Suprapubic skin (tissue), 4 donors: ENCODE results near the gene ARHGAP42. TPM values are rescaled to one million over a fixed set of nuclear protein-coding genes. Genes with fewer than 3 reads are reported as not detected.

Experiments
- DNase-seq, 2 donors: peaks; one replicate each; pipeline ENCODE4 v3.0.0-alpha.2; 2019; ENCODE audit warnings: low spot score in 2 of 2
- H3K27ac ChIP-seq: fragments of 200-600 bp; sonication (generic); one replicate; pipeline ENCODE4 v1.5.1; 2019
- H3K27me3 ChIP-seq: fragments of 200-600 bp; sonication (generic); one replicate; pipeline ENCODE4 v1.5.1; 2019
- H3K36me3 ChIP-seq: fragments of 200-600 bp; sonication (generic); one replicate; pipeline ENCODE4 v1.5.1; 2019
- H3K4me1 ChIP-seq: fragments of 200-600 bp; sonication (generic); one replicate; pipeline ENCODE4 v1.5.1; 2019
- H3K4me3 ChIP-seq: fragments of 200-600 bp; sonication (generic); one replicate; pipeline ENCODE4 v1.5.1; 2019; ENCODE audit warnings: mild to moderate bottlenecking
- H3K9me3 ChIP-seq: fragments of 200-600 bp; sonication (generic); one replicate; pipeline ENCODE4 v1.5.1; 2019
- EP300 ChIP-seq: sonication (generic); formaldehyde crosslinking; IDR thresholded peaks from one replicate; pipeline ENCODE4 v1.6.1; 2017; ENCODE audit warnings: antibody characterized with exemption
- POLR2A ChIP-seq, 2 donors: fragments of 450-650 bp; IDR thresholded peaks; one replicate each; pipeline ENCODE4 v1.6.1; 2017; ENCODE audit warnings: antibody characterized with exemption in 2 of 2, mild to moderate bottlenecking in 2 of 2, moderate library complexity in 2 of 2
- POLR2AphosphoS5 ChIP-seq, 3 donors: sonication (generic); formaldehyde crosslinking; IDR thresholded peaks; one replicate each; pipeline ENCODE4 v1.6.1; 2017; ENCODE audit warnings: antibody characterized with exemption in 3 of 3
- WGBS: methylation state at CpG from one replicate; pipeline ENCODE4 v1.1.5; 2018; 5-methylcytosine and 5-hydroxymethylcytosine counted together
- total RNA-seq, 4 donors: library from RNA; depleted of rRNA; stranded (reverse); fragments of >200 nt; gene quantifications; one replicate each; pipeline ENCODE4 v1.1.0, GENCODE V29; 2016
- TF ChIP-seq, protein P1 (sequence below), 2 donors: fragments of 200-600 bp in 1 of 2; fragments of 450-650 bp in 1 of 2; sonication (generic) in 1 of 2; IDR thresholded peaks; one replicate each; pipeline ENCODE4 v1.5.1; 2016 to 2019; ENCODE audit warnings: antibody characterized with exemption in 2 of 2, mild to moderate bottlenecking in 1 of 2, moderate library complexity in 1 of 2

Gene ARHGAP42
- total RNA-seq, 4 donors from 2014 or later: 12.4 to 18.4 (median 14.4) TPM

GRCh38 chr11:100681064-100681502, 6.0 kb upstream of the ARHGAP42 start:
- DNase-seq: peak in 1 of 2 donors; percentile 86
- Histone ChIP-seq H3K27ac (no peak overlapping the region), H3K4me1 (peaks cover 21% of the 10 kb centered on the region), H3K27me3 (no peaks in the 10 kb centered on the region), H3K36me3 (no peaks in the 10 kb centered on the region), H3K9me3 (no peaks in the 10 kb centered on the region), H3K4me3 (no peak overlapping the region)
- WGBS: 46% methylated on average over 8 of the region's 8 CpGs
- TF ChIP-seq POLR2AphosphoS5 (IDR thresholded peaks at IDR 0.05): no peak
- TF ChIP-seq, protein P1, sequence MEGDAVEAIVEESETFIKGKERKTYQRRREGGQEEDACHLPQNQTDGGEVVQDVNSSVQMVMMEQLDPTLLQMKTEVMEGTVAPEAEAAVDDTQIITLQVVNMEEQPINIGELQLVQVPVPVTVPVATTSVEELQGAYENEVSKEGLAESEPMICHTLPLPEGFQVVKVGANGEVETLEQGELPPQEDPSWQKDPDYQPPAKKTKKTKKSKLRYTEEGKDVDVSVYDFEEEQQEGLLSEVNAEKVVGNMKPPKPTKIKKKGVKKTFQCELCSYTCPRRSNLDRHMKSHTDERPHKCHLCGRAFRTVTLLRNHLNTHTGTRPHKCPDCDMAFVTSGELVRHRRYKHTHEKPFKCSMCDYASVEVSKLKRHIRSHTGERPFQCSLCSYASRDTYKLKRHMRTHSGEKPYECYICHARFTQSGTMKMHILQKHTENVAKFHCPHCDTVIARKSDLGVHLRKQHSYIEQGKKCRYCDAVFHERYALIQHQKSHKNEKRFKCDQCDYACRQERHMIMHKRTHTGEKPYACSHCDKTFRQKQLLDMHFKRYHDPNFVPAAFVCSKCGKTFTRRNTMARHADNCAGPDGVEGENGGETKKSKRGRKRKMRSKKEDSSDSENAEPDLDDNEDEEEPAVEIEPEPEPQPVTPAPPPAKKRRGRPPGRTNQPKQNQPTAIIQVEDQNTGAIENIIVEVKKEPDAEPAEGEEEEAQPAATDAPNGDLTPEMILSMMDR (IDR thresholded peaks at IDR 0.05): no peak

- WGBS: 73% methylated on average over 2 of the region's 2 CpGs
- Histone ChIP-seq H3K9me3 (no peaks in the 10 kb centered on the region), H3K36me3 (no peaks in the 10 kb centered on the region), H3K27ac (no peak overlapping the region), H3K4me3 (no peak overlapping the region), H3K27me3 (no peaks in the 10 kb centered on the region), H3K4me1 (peaks cover 25% of the 10 kb centered on the region)
- DNase-seq: no peak
- TF ChIP-seq, protein P1 (IDR thresholded peaks at IDR 0.05): peak; percentile 26 to 31
- TF ChIP-seq POLR2AphosphoS5 (IDR thresholded peaks at IDR 0.05) (no peak), POLR2A (IDR thresholded peaks at IDR 0.05) (no peak), EP300 (no peak)
Observed at GRCh38 chr11:100682247-100682969, 4.7 kb upstream of the ARHGAP42 start.

DNA sequence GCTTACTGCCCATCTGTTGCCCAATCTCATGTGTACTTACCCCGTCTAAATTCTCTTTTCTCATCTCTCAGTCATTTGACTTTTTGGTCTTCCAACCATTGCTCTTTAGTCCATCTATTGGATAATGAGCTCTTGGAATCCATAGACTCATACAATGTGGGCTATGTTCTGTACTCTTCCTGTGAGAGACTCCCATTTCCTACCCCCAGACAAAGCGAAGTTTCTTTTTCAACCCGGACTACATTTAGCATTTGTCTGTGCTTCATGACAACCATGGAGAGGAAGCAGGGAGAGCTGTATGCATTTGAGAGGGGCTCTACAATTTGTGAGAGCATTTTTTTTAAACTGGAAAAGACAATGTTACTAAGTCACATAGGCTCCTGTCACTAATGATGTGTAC, 4.0 kb upstream of the ARHGAP42 start:
- peaks cover 27% of the 10 kb centered on the region for H3K4me1 ChIP-seq
- TF ChIP-seq POLR2AphosphoS5 (IDR thresholded peaks at IDR 0.05) (no peak), EP300 (no peak), POLR2A (IDR thresholded peaks at IDR 0.05) (no peak)
- TF ChIP-seq, protein P1 (IDR thresholded peaks at IDR 0.05): no peak
- WGBS: 88% methylated on average over 3 of the region's 3 CpGs
- H3K9me3 ChIP-seq: no peaks in the 10 kb centered on the region
- H3K27me3 ChIP-seq: no peaks in the 10 kb centered on the region
- no peak overlapping the region for H3K4me3 ChIP-seq
- H3K27ac ChIP-seq: no peak overlapping the region
- no peaks in the 10 kb centered on the region for H3K36me3 ChIP-seq
- no peak for DNase-seq

DNA sequence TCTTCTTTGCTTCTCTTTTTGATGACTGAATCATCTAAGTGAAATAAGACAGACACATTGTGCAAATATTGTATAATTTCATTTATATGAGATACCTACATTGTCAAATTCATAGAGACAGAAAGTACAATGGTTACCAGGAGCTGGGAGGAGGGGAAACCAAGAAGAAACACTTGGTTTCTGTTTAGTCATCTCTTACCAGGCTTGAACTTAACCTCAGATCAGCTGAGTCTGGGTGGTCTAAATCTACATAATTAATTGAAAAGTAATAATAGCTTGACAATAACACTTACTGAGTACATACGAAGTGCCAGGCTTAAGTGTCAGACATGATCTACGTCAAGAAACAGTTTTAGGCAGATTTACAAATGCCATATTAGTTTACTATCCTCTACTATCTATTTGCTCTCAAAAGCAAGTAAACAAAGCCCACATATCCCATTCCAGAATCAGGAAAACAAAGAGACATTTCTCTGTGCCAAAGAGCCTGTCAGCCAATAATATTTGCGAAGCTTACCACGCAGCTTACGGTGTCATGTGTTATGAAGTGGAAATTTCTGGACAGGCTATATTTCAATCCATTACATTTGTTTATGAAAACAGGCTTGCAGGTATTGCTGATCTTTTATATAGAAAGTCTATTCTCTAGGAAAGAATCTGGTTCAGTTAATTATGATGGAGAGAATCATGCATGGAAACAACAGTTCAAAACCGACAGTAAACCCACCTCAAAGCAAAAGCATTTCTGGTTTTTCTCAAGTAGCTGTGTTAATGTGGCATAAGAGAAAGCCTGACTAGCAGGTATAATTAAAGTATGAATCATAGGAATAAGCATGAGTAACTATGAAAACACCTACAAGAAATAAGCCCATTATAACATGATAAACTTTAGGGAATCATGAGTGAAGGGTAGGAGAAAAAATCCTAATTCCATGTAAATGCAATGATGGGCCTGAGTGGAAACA, 2.7 kb upstream of the ARHGAP42 start:
- no peaks in the 10 kb centered on the region for H3K9me3 ChIP-seq
- TF ChIP-seq, protein P1 (IDR thresholded peaks at IDR 0.05): no peak
- TF ChIP-seq POLR2A (IDR thresholded peaks at IDR 0.05): no peak
- TF ChIP-seq POLR2AphosphoS5 (IDR thresholded peaks at IDR 0.05): no peak
- no peak for TF ChIP-seq EP300
- no peak overlapping the region for H3K4me3 ChIP-seq
- H3K36me3 ChIP-seq: no peaks in the 10 kb centered on the region
- H3K4me1 ChIP-seq: peaks cover 36% of the 10 kb centered on the region
- DNase-seq: no peak
- WGBS: 45% methylated on average over 6 of the region's 6 CpGs
- H3K27me3 ChIP-seq: no peaks in the 10 kb centered on the region
- H3K27ac ChIP-seq: peak overlapping the region; percentile 57
